NT2/D1 (cell line): ENCODE measurements around the gene KLHL26.

Experiments
- SUZ12 ChIP-seq: IDR thresholded peaks from 2 replicates; pipeline ENCODE4 v1.6.1; 2011; ENCODE audit not compliant: insufficient read length, insufficient read depth; ENCODE audit errors: extremely low read depth
- YY1 ChIP-seq: IDR thresholded peaks from 2 replicates; pipeline ENCODE4 v1.6.1; 2011; ENCODE audit not compliant: insufficient read length, insufficient read depth
- ZNF274 ChIP-seq: IDR thresholded peaks from 2 replicates; pipeline ENCODE4 v1.6.1; 2011; ENCODE audit warnings: mild to moderate bottlenecking, low read depth, low read length

GRCh38 chr19:18704054-18704453 lies 67.2 kb downstream of the KLHL26 start:
- TF ChIP-seq SUZ12 = no peak
- TF ChIP-seq YY1 = no peak
- TF ChIP-seq ZNF274 = no peak
